WTC11 (cell line): ENCODE measurements around the gene TH. TPM values are rescaled to one million over a fixed set of nuclear protein-coding genes. Genes with fewer than 3 reads are reported as not detected.

Experiments used
- ATAC-seq: fragments of 200-7000 bp; cut with Tn5 transposase; 2 replicates; pipeline ENCODE4 v1.10.0; 2021; ENCODE audit warnings: mild to moderate bottlenecking, moderate library complexity
- CTCF ChIA-PET: fragments of 300-600 bp; sonication (Branson Sonifier 250); formaldehyde crosslinking; loops from one replicate; lab custom pipeline; 2021; ENCODE audit warnings: antibody characterized with exemption; lab: Charles Lee
- POLR2A ChIA-PET: fragments of 350-600 bp; sonication (Branson Sonifier 250); formaldehyde crosslinking; loops from one replicate; lab custom pipeline; 2021; ENCODE audit warnings: antibody characterized with exemption; lab: Charles Lee
- DNase-seq: peaks from one replicate; pipeline ENCODE4 v3.0.0; 2021; ENCODE audit warnings: low spot score
- H3K27ac Mint-ChIP-seq: 2 replicates; pipeline ENCODE4 v1.8.0; 2021; ENCODE audit warnings: mixed read lengths
- H3K27me3 Mint-ChIP-seq: 2 replicates; pipeline ENCODE4 v1.8.0; 2021; ENCODE audit warnings: low read depth, mild to moderate bottlenecking, moderate library complexity, mixed read lengths
- H3K36me3 Mint-ChIP-seq: 2 replicates; pipeline ENCODE4 v1.8.0; 2021; ENCODE audit warnings: mixed read lengths
- H3K4me1 Mint-ChIP-seq: 2 replicates; pipeline ENCODE4 v1.8.0; 2022; ENCODE audit warnings: mixed read lengths
- H3K4me3 Mint-ChIP-seq: 2 replicates; pipeline ENCODE4 v1.8.0; 2021; ENCODE audit warnings: mild to moderate bottlenecking, moderate library complexity, mixed read lengths
- H3K9me3 Mint-ChIP-seq: 2 replicates; pipeline ENCODE4 v1.8.0; 2021; ENCODE audit warnings: mixed read lengths
- HMGA2 ChIP-seq: fragments of 250-450 bp; sonication (Bioruptor Pico); IDR thresholded peaks from 2 replicates; pipeline ENCODE4 v1.4.0; 2021; ENCODE audit warnings: mild to moderate bottlenecking, moderate library complexity
- RORB ChIP-seq: fragments of 250-450 bp; sonication (Bioruptor Pico); IDR thresholded peaks from 2 replicates; pipeline ENCODE4 v1.9.0; 2021; ENCODE audit warnings: mild to moderate bottlenecking
- SMAD4 ChIP-seq: sonication (generic); formaldehyde crosslinking; IDR thresholded peaks from 2 replicates; pipeline ENCODE4 v1.8.0; 2022; ENCODE audit warnings: mild to moderate bottlenecking, missing genetic modification reagents
- ZNF416 ChIP-seq: fragments of 250-450 bp; sonication (Bioruptor Pico); IDR thresholded peaks from 2 replicates; pipeline ENCODE4 v1.9.0; 2021; ENCODE audit warnings: mild to moderate bottlenecking, inconsistent platforms
- total RNA-seq: library from RNA; stranded (reverse); gene quantifications from 3 replicates; pipeline ENCODE4 v1.2.3, GENCODE V29; 2021
- TF ChIP-seq, protein P1 (sequence below): fragments of 250-450 bp; sonication (Bioruptor Pico); IDR thresholded peaks from 2 replicates; pipeline ENCODE4 v1.8.0; 2021; ENCODE audit warnings: mild to moderate bottlenecking
- TF ChIP-seq, protein P2 (sequence below): sonication (generic); formaldehyde crosslinking; IDR thresholded peaks from 2 replicates; pipeline ENCODE4 v1.8.1; 2022; ENCODE audit warnings: low read depth, missing genetic modification reagents, borderline replicate concordance
- TF ChIP-seq, protein P3 (sequence below): fragments of 250-450 bp; sonication (Bioruptor Pico); IDR thresholded peaks from 2 replicates; pipeline ENCODE4 v1.9.0; 2021; ENCODE audit warnings: mild to moderate bottlenecking, borderline replicate concordance
- TF ChIP-seq, protein P4 (sequence below): sonication (generic); formaldehyde crosslinking; IDR thresholded peaks from 2 replicates; pipeline ENCODE4 v1.8.1; 2022; ENCODE audit warnings: low read depth, mild to moderate bottlenecking, moderate library complexity, missing genetic modification reagents, borderline replicate concordance
- TF ChIP-seq, protein P5 (sequence below): sonication (generic); formaldehyde crosslinking; IDR thresholded peaks from 2 replicates; pipeline ENCODE4 v1.8.1; 2023; ENCODE audit warnings: mild to moderate bottlenecking, moderate library complexity, missing genetic modification reagents
- TF ChIP-seq, protein P6 (sequence below): sonication (generic); formaldehyde crosslinking; conservative IDR thresholded peaks from 2 replicates; pipeline ENCODE4 v1.8.1; 2023; ENCODE audit warnings: mild to moderate bottlenecking, low read depth, missing genetic modification reagents, moderate library complexity
- TF ChIP-seq, protein P7 (sequence below): sonication (generic); formaldehyde crosslinking; IDR thresholded peaks from 2 replicates; pipeline ENCODE4 v1.8.1; 2023; ENCODE audit warnings: mild to moderate bottlenecking, missing genetic modification reagents, borderline replicate concordance

The TH gene
- total RNA-seq, 1 experiment from 2014 or later: not detected

DNA sequence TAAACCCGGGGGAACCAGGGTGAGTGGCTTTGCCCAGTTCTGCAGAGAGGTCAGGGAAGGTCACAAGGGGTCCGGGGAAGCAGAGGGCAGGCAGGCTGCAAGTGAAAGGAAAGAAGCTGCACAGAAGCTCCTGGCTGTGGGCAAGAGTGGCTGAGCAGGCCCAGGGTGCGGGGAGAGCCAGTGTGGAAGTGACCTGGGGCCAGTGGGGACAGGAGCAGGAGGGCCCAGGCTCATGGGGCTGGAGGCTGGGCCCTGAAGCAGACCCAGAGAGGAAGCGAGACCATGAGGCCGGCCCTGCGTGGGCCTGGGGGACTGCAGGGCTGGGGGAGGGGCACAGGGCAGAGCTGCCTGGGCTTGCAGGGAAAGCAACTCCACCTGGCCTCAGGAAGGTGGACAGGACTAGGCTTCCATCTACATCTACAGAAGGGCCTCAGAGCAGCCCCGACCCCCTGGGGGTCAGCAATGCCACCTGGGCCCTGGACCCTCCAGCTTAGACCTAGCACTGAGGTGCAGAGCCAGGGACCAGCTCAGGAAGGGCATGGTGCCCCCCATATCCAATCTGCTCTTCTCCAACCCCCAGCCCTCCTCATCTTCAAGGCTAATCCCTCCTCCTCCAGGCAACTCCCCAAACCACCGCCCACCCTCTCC, 44.0 kb downstream of the TH start:
- ATAC-seq: no peak
- Mint-ChIP-seq H3K4me1 (no peaks in the 10 kb centered on the region), H3K36me3 (no peaks in the 10 kb centered on the region), H3K9me3 (peaks cover 5% of the 10 kb centered on the region; the same call in 1 of the 2 replicates), H3K27me3 (peaks cover 13% of the 10 kb centered on the region), H3K27ac (no peak overlapping the region), H3K4me3 (no peak overlapping the region)
- ChIA-PET POLR2A (no interaction called here), CTCF (interaction anchor here (0.8 to 1.2 kb wide), 3 partner anchors 23 to 30 kb away, joined by 3 read pairs; no protein-coding TSS in a partner anchor)
- TF ChIP-seq, protein P1, sequence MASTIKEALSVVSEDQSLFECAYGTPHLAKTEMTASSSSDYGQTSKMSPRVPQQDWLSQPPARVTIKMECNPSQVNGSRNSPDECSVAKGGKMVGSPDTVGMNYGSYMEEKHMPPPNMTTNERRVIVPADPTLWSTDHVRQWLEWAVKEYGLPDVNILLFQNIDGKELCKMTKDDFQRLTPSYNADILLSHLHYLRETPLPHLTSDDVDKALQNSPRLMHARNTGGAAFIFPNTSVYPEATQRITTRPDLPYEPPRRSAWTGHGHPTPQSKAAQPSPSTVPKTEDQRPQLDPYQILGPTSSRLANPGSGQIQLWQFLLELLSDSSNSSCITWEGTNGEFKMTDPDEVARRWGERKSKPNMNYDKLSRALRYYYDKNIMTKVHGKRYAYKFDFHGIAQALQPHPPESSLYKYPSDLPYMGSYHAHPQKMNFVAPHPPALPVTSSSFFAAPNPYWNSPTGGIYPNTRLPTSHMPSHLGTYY (CRISPR knock-in tag): no peak
- TF ChIP-seq, protein P2, sequence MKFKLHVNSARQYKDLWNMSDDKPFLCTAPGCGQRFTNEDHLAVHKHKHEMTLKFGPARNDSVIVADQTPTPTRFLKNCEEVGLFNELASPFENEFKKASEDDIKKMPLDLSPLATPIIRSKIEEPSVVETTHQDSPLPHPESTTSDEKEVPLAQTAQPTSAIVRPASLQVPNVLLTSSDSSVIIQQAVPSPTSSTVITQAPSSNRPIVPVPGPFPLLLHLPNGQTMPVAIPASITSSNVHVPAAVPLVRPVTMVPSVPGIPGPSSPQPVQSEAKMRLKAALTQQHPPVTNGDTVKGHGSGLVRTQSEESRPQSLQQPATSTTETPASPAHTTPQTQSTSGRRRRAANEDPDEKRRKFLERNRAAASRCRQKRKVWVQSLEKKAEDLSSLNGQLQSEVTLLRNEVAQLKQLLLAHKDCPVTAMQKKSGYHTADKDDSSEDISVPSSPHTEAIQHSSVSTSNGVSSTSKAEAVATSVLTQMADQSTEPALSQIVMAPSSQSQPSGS (CRISPR knock-in tag): no peak
- TF ChIP-seq, protein P3, sequence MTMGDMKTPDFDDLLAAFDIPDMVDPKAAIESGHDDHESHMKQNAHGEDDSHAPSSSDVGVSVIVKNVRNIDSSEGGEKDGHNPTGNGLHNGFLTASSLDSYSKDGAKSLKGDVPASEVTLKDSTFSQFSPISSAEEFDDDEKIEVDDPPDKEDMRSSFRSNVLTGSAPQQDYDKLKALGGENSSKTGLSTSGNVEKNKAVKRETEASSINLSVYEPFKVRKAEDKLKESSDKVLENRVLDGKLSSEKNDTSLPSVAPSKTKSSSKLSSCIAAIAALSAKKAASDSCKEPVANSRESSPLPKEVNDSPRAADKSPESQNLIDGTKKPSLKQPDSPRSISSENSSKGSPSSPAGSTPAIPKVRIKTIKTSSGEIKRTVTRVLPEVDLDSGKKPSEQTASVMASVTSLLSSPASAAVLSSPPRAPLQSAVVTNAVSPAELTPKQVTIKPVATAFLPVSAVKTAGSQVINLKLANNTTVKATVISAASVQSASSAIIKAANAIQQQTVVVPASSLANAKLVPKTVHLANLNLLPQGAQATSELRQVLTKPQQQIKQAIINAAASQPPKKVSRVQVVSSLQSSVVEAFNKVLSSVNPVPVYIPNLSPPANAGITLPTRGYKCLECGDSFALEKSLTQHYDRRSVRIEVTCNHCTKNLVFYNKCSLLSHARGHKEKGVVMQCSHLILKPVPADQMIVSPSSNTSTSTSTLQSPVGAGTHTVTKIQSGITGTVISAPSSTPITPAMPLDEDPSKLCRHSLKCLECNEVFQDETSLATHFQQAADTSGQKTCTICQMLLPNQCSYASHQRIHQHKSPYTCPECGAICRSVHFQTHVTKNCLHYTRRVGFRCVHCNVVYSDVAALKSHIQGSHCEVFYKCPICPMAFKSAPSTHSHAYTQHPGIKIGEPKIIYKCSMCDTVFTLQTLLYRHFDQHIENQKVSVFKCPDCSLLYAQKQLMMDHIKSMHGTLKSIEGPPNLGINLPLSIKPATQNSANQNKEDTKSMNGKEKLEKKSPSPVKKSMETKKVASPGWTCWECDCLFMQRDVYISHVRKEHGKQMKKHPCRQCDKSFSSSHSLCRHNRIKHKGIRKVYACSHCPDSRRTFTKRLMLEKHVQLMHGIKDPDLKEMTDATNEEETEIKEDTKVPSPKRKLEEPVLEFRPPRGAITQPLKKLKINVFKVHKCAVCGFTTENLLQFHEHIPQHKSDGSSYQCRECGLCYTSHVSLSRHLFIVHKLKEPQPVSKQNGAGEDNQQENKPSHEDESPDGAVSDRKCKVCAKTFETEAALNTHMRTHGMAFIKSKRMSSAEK (CRISPR knock-in tag): no peak
- TF ChIP-seq, protein P4, sequence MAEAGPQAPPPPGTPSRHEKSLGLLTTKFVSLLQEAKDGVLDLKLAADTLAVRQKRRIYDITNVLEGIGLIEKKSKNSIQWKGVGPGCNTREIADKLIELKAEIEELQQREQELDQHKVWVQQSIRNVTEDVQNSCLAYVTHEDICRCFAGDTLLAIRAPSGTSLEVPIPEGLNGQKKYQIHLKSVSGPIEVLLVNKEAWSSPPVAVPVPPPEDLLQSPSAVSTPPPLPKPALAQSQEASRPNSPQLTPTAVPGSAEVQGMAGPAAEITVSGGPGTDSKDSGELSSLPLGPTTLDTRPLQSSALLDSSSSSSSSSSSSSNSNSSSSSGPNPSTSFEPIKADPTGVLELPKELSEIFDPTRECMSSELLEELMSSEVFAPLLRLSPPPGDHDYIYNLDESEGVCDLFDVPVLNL (CRISPR knock-in tag): no peak
- TF ChIP-seq RORB (CRISPR knock-in tag): no peak
- TF ChIP-seq, protein P5, sequence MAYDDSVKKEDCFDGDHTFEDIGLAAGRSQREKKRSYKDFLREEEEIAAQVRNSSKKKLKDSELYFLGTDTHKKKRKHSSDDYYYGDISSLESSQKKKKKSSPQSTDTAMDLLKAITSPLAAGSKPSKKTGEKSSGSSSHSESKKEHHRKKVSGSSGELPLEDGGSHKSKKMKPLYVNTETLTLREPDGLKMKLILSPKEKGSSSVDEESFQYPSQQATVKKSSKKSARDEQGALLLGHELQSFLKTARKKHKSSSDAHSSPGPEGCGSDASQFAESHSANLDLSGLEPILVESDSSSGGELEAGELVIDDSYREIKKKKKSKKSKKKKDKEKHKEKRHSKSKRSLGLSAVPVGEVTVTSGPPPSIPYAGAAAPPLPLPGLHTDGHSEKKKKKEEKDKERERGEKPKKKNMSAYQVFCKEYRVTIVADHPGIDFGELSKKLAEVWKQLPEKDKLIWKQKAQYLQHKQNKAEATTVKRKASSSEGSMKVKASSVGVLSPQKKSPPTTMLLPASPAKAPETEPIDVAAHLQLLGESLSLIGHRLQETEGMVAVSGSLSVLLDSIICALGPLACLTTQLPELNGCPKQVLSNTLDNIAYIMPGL (CRISPR knock-in tag): no peak
- TF ChIP-seq HMGA2: no peak
- TF ChIP-seq, protein P6, sequence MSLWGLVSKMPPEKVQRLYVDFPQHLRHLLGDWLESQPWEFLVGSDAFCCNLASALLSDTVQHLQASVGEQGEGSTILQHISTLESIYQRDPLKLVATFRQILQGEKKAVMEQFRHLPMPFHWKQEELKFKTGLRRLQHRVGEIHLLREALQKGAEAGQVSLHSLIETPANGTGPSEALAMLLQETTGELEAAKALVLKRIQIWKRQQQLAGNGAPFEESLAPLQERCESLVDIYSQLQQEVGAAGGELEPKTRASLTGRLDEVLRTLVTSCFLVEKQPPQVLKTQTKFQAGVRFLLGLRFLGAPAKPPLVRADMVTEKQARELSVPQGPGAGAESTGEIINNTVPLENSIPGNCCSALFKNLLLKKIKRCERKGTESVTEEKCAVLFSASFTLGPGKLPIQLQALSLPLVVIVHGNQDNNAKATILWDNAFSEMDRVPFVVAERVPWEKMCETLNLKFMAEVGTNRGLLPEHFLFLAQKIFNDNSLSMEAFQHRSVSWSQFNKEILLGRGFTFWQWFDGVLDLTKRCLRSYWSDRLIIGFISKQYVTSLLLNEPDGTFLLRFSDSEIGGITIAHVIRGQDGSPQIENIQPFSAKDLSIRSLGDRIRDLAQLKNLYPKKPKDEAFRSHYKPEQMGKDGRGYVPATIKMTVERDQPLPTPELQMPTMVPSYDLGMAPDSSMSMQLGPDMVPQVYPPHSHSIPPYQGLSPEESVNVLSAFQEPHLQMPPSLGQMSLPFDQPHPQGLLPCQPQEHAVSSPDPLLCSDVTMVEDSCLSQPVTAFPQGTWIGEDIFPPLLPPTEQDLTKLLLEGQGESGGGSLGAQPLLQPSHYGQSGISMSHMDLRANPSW (CRISPR knock-in tag): no peak
- TF ChIP-seq SMAD4: no peak
- TF ChIP-seq, protein P7, sequence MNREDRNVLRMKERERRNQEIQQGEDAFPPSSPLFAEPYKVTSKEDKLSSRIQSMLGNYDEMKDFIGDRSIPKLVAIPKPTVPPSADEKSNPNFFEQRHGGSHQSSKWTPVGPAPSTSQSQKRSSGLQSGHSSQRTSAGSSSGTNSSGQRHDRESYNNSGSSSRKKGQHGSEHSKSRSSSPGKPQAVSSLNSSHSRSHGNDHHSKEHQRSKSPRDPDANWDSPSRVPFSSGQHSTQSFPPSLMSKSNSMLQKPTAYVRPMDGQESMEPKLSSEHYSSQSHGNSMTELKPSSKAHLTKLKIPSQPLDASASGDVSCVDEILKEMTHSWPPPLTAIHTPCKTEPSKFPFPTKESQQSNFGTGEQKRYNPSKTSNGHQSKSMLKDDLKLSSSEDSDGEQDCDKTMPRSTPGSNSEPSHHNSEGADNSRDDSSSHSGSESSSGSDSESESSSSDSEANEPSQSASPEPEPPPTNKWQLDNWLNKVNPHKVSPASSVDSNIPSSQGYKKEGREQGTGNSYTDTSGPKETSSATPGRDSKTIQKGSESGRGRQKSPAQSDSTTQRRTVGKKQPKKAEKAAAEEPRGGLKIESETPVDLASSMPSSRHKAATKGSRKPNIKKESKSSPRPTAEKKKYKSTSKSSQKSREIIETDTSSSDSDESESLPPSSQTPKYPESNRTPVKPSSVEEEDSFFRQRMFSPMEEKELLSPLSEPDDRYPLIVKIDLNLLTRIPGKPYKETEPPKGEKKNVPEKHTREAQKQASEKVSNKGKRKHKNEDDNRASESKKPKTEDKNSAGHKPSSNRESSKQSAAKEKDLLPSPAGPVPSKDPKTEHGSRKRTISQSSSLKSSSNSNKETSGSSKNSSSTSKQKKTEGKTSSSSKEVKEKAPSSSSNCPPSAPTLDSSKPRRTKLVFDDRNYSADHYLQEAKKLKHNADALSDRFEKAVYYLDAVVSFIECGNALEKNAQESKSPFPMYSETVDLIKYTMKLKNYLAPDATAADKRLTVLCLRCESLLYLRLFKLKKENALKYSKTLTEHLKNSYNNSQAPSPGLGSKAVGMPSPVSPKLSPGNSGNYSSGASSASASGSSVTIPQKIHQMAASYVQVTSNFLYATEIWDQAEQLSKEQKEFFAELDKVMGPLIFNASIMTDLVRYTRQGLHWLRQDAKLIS (CRISPR knock-in tag): no peak
- TF ChIP-seq ZNF416 (CRISPR knock-in tag): no peak
- DNase-seq: no peak
